ACC112 (cell line): ENCODE measurements around the gene FGF22.
"Not testable (repeated sequence)": the region's sequence is repeated elsewhere in the genome, so short reads cannot be mapped to it uniquely, and the experiment has no call there.

Experiments used
- H2AFZ ChIP-seq: fragments of 200-600 bp; sonication (generic); one replicate; pipeline ENCODE4 v1.6.0; 2017; ENCODE audit warnings: antibody characterized with exemption, low read length; ENCODE audit not compliant: unreplicated experiment
- H3K27ac ChIP-seq: fragments of 200-600 bp; sonication (generic); 2 replicates; pipeline ENCODE4 v1.5.1; 2014; ENCODE audit warnings: low read depth, mild to moderate bottlenecking, antibody characterized with exemption, low read length, moderate library complexity
- H3K27me3 ChIP-seq: fragments of 200-600 bp; sonication (generic); 2 replicates; pipeline ENCODE4 v1.6.1; 2014; ENCODE audit warnings: mild to moderate bottlenecking, antibody characterized with exemption, low read length, moderate library complexity, mixed read lengths; ENCODE audit not compliant: insufficient read depth
- H3K36me3 ChIP-seq: fragments of 200-600 bp; sonication (generic); 2 replicates; pipeline ENCODE4 v1.6.1; 2016; ENCODE audit warnings: mild to moderate bottlenecking, antibody characterized with exemption, low read length, moderate library complexity, mixed read lengths; ENCODE audit not compliant: insufficient read depth
- H3K4me1 ChIP-seq: fragments of 200-600 bp; sonication (generic); one replicate; pipeline ENCODE4 v1.6.1; 2016; ENCODE audit warnings: low read length, mixed read lengths; ENCODE audit not compliant: insufficient read depth, unreplicated experiment, control insufficient read depth
- H3K4me3 ChIP-seq: fragments of 200-600 bp; sonication (generic); 2 replicates; pipeline ENCODE4 v1.5.1; 2014; ENCODE audit warnings: mild to moderate bottlenecking, low read depth, low read length
- H3K79me2 ChIP-seq: fragments of 200-600 bp; sonication (generic); one replicate; pipeline ENCODE4 v1.6.0; 2016; ENCODE audit warnings: low read length; ENCODE audit not compliant: control insufficient read depth, unreplicated experiment, insufficient read depth

FGF22 gene

DNA sequence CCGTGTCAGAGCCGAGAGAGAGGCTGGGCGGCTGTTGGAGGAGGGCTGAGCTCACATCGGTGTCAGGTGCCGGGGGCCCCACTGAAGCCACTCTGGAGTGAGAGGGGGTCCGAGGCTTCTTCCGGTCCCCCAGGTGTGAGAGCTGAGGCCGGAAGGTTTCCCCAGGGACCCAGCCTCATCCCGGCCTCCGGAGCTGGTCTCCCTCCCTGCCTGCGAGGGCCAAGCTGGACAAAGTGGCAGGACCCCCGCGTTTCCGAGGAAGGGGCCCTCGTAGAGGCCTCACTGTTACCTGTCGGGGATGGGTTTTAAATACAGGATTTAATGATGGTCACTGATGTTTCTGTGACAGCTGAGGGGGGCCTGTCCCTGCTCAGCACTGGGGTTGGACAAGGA, 43.4 kb upstream of the FGF22 start:
- no peaks in the 10 kb centered on the region for H3K79me2 ChIP-seq
- peaks cover 2% of the 10 kb centered on the region; the same call in 1 of the 2 replicates for H3K27me3 ChIP-seq
- no peak overlapping the region for H2AFZ ChIP-seq
- no peak overlapping the region for H3K27ac ChIP-seq
- H3K36me3 ChIP-seq: no peaks in the 10 kb centered on the region
- H3K4me1 ChIP-seq: no peaks in the 10 kb centered on the region
- H3K4me3 ChIP-seq: no peak overlapping the region

DNA sequence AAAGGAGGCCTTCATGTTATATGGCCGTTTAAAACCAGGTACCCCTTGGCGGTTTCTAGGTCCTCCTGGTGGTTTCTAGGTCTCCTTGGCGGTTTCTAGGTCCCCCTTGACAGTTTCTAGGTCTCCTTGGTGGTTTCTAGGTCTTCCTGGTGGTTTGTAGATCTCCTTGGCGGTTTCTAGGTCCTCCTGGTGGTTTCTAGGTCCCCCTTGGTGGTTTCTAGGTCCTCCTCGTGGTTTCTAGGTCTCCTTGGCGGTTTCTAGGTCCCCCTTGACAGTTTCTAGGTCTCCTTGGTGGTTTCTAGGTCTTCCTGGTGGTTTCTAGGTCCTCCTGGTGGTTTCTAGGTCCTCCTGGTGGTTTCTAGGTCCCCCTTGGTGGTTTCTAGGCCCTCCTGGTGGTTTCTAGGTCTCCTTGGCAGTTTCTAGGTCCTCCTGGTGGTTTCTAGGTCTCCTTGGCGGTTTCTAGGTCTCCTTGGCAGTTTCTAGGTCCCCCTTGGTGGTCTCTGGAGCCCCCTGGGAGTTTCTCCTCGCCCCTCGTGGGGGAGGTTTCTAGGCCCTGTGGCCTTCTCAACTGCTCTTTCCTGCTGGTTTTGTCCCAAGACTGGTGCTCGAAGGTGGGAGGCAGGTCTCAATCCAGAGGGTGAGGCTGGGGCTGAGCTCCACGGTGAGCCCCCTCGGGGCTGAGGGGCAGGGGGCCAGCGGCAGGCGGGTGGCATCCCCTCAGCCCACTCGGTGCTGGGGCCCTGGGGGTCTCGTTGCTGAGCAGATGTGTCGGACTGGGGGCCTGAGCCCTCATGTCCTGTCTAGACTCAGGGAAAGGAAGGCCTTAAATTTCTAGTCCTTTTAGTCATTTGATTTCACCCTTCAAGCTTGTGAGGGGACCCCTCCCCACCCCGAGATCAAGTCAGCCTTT, 42.0 kb upstream of the FGF22 start:
- H3K27me3 ChIP-seq: no peaks in the 10 kb centered on the region
- H3K79me2 ChIP-seq: no peaks in the 10 kb centered on the region
- H3K27ac ChIP-seq: no peak overlapping the region
- H3K4me1 ChIP-seq: no peaks in the 10 kb centered on the region
- no peak overlapping the region for H3K4me3 ChIP-seq
- H3K36me3 ChIP-seq: no peaks in the 10 kb centered on the region
- H2AFZ ChIP-seq: no peak overlapping the region

DNA sequence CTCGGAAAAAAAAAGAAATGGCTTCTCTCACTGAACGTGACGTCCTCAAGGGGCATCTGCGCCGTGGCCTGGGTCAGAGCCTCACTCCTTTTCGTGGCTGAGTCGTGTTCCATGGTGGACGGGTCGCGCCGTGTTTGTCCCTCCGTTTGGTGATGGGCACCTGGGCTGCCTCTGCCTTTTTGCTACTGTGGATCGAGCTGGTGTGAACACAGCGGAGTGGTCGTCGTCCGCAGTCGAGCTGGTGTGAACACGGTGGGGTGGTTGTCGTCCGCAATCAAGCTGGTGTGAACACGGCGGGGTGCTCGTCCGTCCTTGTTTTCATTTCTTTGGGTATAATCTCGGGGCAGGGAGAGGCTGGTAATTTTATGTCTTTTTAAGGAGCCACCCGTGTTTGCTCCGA, 38.4 kb upstream of the FGF22 start:
- Histone ChIP-seq H2AFZ (no peak overlapping the region), H3K27me3 (no peaks in the 10 kb centered on the region), H3K79me2 (no peaks in the 10 kb centered on the region), H3K27ac (no peak overlapping the region), H3K4me3 (no peak overlapping the region), H3K4me1 (no peaks in the 10 kb centered on the region), H3K36me3 (no peaks in the 10 kb centered on the region)

DNA sequence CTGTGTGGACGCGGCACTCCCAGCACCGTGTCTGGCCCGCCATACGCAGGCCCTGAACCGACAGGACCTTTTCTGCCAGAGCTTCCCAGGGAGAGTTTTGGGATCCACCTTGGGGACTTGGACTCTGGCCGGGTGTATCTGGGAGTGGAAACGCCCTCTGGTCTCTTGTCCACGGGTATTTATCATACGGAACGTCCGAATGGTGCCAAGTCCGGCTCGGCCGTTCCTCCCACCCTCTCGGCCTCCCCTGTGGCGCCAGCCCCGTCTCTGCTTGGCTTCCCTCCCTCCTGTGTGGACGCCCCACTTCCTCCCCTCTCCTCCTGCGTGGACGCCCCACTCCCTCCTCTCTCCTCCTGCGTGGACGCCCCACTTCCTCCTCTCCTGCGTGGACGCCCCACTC, 37.9 kb upstream of the FGF22 start:
- Histone ChIP-seq H3K27me3 (no peaks in the 10 kb centered on the region), H3K4me1 (no peaks in the 10 kb centered on the region), H3K36me3 (no peaks in the 10 kb centered on the region), H2AFZ (no peak overlapping the region), H3K79me2 (no peaks in the 10 kb centered on the region), H3K27ac (no peak overlapping the region), H3K4me3 (no peak overlapping the region)

DNA sequence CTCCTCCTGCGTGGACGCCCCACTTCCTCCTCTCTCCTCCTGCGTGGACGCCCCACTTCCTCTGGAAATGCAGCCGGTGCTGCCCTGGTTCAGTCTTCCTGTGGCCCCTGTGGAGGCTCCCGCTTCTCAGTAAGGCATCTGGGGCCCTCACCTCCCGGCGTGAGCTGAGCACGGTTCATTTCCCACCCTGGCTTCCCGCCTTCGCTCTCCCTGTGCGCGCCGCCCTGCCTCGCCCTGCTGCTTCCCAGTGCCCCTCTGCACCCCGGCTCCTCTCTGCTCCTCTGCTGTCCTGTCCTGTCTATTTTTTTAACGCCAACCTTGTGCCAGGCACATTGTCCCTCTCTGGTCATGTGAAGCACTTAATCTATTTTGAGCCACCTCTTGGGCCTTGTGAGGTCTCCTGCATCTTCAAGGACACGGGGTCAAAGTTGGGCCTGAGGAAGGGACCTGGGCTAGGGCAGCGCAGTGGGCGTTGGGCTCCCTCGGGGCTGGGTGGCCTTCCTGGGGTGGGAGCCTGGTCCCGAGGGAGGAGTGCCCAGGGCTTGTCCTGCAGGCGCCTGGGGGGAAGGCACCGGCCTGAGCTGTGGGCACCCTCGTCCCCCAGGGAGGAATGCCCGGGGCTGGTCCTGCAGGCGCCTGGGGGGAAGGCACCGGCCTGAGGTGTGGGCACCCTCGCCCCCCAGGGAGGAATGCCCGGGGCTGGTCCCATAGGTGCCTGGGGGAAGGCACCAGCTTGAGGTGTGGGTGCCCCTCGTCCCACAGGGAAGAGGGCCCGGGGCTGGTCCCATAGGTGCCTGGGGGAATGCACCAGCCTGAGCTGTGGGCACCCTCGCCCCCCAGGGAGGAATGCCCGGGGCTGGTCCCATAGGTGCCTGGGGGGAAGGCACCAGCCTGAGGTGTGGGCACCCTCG, 37.0 kb upstream of the FGF22 start:
- no peaks in the 10 kb centered on the region for H3K36me3 ChIP-seq
- H3K79me2 ChIP-seq: no peaks in the 10 kb centered on the region
- no peak overlapping the region for H2AFZ ChIP-seq
- H3K4me3 ChIP-seq: no peak overlapping the region
- no peak overlapping the region for H3K27ac ChIP-seq
- no peaks in the 10 kb centered on the region for H3K4me1 ChIP-seq
- H3K27me3 ChIP-seq: no peaks in the 10 kb centered on the region

DNA sequence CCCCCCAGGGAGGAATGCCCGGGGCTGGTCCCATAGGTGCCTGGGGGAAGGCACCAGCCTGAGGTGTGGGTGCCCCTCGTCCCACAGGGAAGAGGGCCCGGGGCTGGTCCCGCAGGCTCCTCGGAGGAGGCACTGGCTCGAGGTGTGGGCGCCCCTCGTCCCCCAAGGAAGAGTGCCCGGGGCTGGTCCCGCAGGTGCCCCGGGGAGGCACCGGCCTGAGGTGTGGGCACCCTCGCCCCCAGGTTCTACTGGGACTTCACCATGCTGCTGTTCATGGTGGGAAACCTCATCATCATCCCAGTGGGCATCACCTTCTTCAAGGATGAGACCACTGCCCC, 36.4 kb upstream of the FGF22 start:
- H3K27me3 ChIP-seq, H3K36me3 ChIP-seq, H2AFZ ChIP-seq, H3K27ac ChIP-seq, H3K4me3 ChIP-seq, H3K79me2 ChIP-seq, H3K4me1 ChIP-seq: not testable (repeated sequence)

DNA sequence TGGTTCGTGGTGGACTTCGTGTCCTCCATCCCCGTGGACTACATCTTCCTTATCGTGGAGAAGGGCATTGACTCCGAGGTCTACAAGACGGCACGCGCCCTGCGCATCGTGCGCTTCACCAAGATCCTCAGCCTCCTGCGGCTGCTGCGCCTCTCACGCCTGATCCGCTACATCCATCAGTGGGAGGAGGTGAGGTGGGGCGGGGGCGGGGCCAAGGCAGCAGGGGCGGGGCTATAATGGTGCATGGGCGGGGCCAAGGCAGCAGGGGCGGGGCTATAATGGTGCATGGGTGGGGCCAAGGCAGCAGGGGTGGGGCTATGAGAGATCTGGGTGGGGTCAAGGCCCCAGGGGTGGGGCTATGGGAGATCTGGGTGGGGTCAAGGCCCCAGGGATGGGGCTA, 35.9 kb upstream of the FGF22 start:
- H3K4me3 ChIP-seq, H3K27me3 ChIP-seq, H3K79me2 ChIP-seq: not testable (repeated sequence)

DNA sequence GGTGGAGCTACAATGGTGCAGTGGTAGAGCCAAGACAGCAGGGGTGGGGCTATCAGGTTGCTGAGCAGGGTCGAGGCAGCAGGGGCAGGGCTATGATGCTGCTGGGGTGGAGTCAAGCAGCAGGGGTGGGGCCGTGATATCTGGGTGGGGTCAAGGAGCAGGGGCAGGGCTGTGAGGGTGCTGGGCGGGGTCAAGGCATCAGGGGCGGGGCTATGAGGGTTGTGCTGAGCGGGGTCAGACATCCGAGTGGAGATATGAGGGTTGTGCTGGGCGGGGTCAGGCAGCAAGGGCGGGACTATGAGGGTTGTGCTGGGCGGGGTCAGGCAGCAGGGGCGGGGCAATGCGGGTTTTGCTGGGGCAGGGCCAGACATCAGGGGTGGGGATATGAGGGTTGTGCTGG, 35.3 kb upstream of the FGF22 start:
- no peaks in the 10 kb centered on the region for H3K79me2 ChIP-seq
- H3K27me3 ChIP-seq: no peaks in the 10 kb centered on the region
- H3K36me3 ChIP-seq: no peaks in the 10 kb centered on the region
- no peak overlapping the region for H2AFZ ChIP-seq
- H3K27ac ChIP-seq: no peak overlapping the region
- no peak overlapping the region for H3K4me3 ChIP-seq
- no peaks in the 10 kb centered on the region for H3K4me1 ChIP-seq

More for the DNA sequence above, 35.9 kb upstream of the FGF22 start:
- H3K4me1 ChIP-seq, H3K27ac ChIP-seq, H3K36me3 ChIP-seq, H2AFZ ChIP-seq: not testable (repeated sequence)

DNA sequence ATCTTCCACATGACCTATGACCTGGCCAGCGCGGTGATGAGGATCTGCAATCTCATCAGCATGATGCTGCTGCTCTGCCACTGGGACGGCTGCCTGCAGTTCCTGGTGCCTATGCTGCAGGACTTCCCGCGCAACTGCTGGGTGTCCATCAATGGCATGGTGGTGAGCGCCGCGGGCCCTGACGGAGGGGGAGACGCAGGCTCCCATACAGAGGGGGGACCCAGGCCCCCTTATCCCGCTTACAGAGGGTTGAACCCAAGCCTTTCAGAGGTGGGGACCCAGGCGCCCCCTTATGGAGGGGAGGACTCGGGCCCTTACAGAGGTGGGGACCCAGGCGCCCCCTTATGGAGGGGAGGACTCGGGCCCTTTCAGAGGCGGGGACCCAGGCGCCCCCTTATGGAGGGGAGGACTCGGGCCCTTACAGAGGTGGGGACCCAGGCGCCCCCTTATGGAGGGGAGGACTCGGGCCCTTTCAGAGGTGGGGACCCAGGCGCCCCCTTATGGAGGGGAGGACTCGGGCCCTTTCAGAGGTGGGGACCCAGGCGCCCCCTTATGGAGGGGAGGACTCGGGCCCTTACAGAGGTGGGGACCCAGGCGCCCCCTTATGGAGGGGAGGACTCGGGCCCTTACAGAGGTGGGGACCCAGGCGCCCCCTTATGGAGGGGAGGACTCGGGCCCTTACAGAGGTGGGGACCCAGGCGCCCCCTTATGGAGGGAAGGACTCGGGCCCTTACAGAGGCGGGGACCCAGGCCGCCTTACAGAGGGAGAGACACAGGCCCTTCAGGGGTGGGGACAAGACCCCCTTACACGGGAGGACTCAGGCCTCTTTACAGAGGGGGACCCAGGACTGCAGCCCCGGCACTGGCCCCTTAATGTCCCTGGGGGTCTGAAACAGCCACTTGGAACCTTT, 34.4 kb upstream of the FGF22 start:
- not testable (repeated sequence) for H3K79me2 ChIP-seq, H3K27me3 ChIP-seq, H3K4me1 ChIP-seq, H3K4me3 ChIP-seq, H3K36me3 ChIP-seq, H2AFZ ChIP-seq, H3K27ac ChIP-seq
